WI38 (cell line): Measurements from ENCODE around the gene RHOA.
"Not testable (repeated sequence)": the region's sequence is repeated elsewhere in the genome, so short reads cannot be mapped to it uniquely, and the experiment has no call there.

Source experiments
- H3K4me3 ChIP-seq: 2 replicates; pipeline ENCODE4 v1.5.1; 2011; ENCODE audit warnings: low read depth, mild to moderate bottlenecking, control low read depth, low read length
- TF ChIP-seq, protein P1 (sequence below): IDR thresholded peaks from 2 replicates; pipeline ENCODE4 v1.5.1; 2012; ENCODE audit warnings: low read depth, mild to moderate bottlenecking, control low read depth, low read length

Gene RHOA

DNA sequence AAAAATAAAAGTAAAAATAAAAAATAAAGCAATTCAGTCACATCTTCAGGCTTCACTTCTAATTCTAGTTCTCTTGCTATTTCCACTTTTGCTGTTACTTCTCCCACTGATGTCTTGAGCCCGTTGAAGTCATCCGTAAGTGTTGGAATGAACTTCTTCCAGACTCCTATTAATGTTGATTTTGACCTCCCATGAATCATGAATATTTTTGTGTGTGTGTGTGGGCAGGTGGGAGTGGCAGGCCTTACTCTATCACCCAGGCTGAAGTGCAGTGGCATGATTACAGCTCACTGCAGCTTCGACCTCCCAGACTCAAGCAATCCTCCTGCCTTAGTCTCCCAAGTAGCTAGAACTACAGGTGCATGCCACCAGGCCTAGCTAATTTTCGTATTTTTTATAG is 82.6 kb downstream of the RHOA start:
- TF ChIP-seq, protein P1, sequence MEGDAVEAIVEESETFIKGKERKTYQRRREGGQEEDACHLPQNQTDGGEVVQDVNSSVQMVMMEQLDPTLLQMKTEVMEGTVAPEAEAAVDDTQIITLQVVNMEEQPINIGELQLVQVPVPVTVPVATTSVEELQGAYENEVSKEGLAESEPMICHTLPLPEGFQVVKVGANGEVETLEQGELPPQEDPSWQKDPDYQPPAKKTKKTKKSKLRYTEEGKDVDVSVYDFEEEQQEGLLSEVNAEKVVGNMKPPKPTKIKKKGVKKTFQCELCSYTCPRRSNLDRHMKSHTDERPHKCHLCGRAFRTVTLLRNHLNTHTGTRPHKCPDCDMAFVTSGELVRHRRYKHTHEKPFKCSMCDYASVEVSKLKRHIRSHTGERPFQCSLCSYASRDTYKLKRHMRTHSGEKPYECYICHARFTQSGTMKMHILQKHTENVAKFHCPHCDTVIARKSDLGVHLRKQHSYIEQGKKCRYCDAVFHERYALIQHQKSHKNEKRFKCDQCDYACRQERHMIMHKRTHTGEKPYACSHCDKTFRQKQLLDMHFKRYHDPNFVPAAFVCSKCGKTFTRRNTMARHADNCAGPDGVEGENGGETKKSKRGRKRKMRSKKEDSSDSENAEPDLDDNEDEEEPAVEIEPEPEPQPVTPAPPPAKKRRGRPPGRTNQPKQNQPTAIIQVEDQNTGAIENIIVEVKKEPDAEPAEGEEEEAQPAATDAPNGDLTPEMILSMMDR: no peak
- no peak overlapping the region for H3K4me3 ChIP-seq

GRCh38 chr3:49328350-49328749 is 83.4 kb downstream of the RHOA start:
- not testable (repeated sequence) for H3K4me3 ChIP-seq

DNA sequence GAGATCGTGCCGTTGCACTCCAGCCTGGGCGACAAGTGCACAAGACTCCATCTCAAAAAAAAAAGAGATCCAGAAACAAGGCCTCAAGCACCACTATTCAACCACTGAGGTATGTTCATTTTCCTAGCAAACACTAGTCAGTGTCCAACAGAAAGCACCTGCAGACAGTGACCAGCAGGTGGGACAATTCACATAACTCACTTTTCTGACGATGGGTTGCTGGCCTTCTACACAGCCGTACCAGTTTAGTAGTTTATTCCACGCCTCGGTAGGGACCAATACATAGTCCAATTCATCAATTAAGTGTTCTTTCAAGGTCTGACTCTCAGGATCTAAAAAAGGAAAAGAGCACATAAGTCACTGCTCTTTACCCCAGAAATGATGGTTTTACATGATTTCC is 84.3 kb downstream of the RHOA start:
- H3K4me3 ChIP-seq: no peak overlapping the region
- TF ChIP-seq, protein P1: no peak

GRCh38 chr3:49324768-49325167 is 87.0 kb downstream of the RHOA start:
- TF ChIP-seq, protein P1: no peak
- no peak overlapping the region for H3K4me3 ChIP-seq

- TF ChIP-seq, protein P1: no peak
These were observed 94.9 kb downstream of the RHOA start for GRCh38 chr3:49316696-49317457.

DNA sequence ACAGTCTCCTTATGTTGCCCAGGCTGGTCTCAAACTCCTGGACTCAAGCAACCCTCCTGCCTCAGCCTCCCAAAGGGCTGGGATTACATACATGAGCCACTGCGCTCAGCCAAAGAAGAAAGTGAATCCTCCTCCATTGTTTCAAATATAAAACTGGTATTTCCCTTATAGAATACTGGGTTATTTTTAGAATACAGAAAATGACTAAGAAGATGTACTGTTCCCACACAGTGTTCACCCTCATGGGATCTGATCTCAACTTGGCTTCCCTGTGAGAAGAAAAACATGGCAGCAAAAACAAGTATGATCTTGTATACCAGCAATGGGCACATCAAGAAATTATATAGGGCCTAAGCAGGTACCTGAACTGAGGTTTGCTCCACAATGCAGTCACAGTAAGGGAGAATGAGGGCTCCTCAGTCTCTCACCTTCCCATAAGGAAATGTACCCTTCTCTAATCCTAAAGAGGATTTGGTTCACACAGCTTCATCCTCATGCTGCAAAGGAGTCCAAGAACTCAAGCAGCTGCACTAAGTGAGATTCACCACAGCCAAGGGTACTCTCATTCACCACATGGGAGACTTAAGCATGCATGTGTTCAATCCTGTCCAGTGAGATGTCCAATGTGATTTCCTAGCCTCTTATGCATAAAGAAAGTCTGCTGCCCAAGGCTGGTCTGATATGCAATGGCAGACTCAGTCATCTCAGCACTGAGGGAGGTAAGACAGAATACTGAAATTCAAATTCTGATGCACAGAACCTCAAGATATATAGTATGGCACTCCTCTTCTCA is 97.7 kb downstream of the RHOA start:
- TF ChIP-seq, protein P1: no peak
- H3K4me3 ChIP-seq: no peak overlapping the region

More at GRCh38 chr3:49316696-49317457, 94.9 kb downstream of the RHOA start:
- no peak overlapping the region for H3K4me3 ChIP-seq

GRCh38 chr3:49311283-49311682 is 100.5 kb downstream of the RHOA start:
- TF ChIP-seq, protein P1: no peak
- no peak overlapping the region for H3K4me3 ChIP-seq
